ENCODE measurements around the gene RPL15.

RPL15 gene

GRCh38 chr3:23944007-23944783 lies 27.3 kb downstream of the RPL15 start:
- POLR2A ChIA-PET, result interaction anchor here (0.6 to 1.6 kb wide), 2 partner anchors 23 to 27 kb away, joined by 4 to 6 read pairs; partner anchors contain the start of genes NKIRAS1 and RPL15
- no peak for DNase-seq (ENCODE audit: extremely low spot score)
- no peak for TF ChIP-seq CTCF (IDR thresholded peaks at IDR 0.05; ENCODE audit: control extremely low read depth, extremely low read depth, low read depth, missing control alignments)
- CTCF ChIA-PET, result no interaction called here

GRCh38 chr3:23944861-23945662 lies 28.1 kb downstream of the RPL15 start, which contains the start of gene NR1D2:
Gene NR1D2, plus strand, starts transcription at chr3:23945286. Its CDS starts 293 bp downstream, at chr3:23945579.
- POLR2A ChIA-PET, result interaction anchor here (1.6 kb wide), 1 partner anchor 28 kb away, joined by 6 read pairs; the partner anchor contains the start of genes NKIRAS1 and RPL15
- peak; percentile 90 for DNase-seq (ENCODE audit: extremely low spot score)
- TF ChIP-seq CTCF (IDR thresholded peaks at IDR 0.05; ENCODE audit: control extremely low read depth, extremely low read depth, low read depth, missing control alignments), result peak; percentile 37
- CTCF ChIA-PET, result no interaction called here

- ChIA-PET CTCF (interaction anchor here (1.1 kb wide), 1 partner anchor 17 kb away, joined by 3 read pairs; no protein-coding TSS in a partner anchor), POLR2A (no interaction called here)
- TF ChIP-seq CTCF (IDR thresholded peaks at IDR 0.05; ENCODE audit: control extremely low read depth, extremely low read depth, low read depth, missing control alignments), result no peak
- no peak for DNase-seq (ENCODE audit: extremely low spot score)
Observed at GRCh38 chr3:23945663-23945912, 28.7 kb downstream of the RPL15 start.

GRCh38 chr3:23945913-23946687 lies 29.2 kb downstream of the RPL15 start:
- peak; percentile 95 for DNase-seq (ENCODE audit: extremely low spot score)
- no peak for TF ChIP-seq CTCF (IDR thresholded peaks at IDR 0.05; ENCODE audit: control extremely low read depth, extremely low read depth, low read depth, missing control alignments)
- CTCF ChIA-PET, result interaction anchor here (1.0 to 1.1 kb wide), 2 partner anchors 16 to 29 kb away, joined by 3 to 4 read pairs; partner anchors contain the start of genes NKIRAS1 and RPL15
- POLR2A ChIA-PET, result interaction anchor here (1.0 kb wide), 2 partner anchors 25 to 29 kb away, joined by 3 to 11 read pairs; partner anchors contain the start of genes NKIRAS1 and RPL15

- CTCF ChIA-PET, result no interaction called here
- TF ChIP-seq CTCF (IDR thresholded peaks at IDR 0.05; ENCODE audit: control extremely low read depth, extremely low read depth, low read depth, missing control alignments), result no peak
- POLR2A ChIA-PET, result no interaction called here
- DNase-seq (ENCODE audit: extremely low spot score), result no peak
Observed at GRCh38 chr3:23948761-23949160, 31.8 kb downstream of the RPL15 start.

- peak; percentile 24 for DNase-seq (ENCODE audit: extremely low spot score)
- CTCF ChIA-PET, result interaction anchor here (1.5 to 1.8 kb wide), 2 partner anchors 16 to 28 kb away, joined by 3 to 4 read pairs; no protein-coding TSS in a partner anchor
- no peak for TF ChIP-seq CTCF (IDR thresholded peaks at IDR 0.05; ENCODE audit: control extremely low read depth, extremely low read depth, low read depth, missing control alignments)
- POLR2A ChIA-PET, result interaction anchor here (2.2 kb wide), 1 partner anchor 33 kb away, joined by 5 read pairs; the partner anchor contains the start of genes NKIRAS1 and RPL15
Observed at GRCh38 chr3:23949784-23950183, 32.9 kb downstream of the RPL15 start.

All from GM10248 (cell line).